Endothelial cell of umbilical vein (primary cell): ENCODE measurements around the gene GRIK3. TPM values are rescaled to one million over a fixed set of nuclear protein-coding genes. Genes with fewer than 3 reads are reported as not detected.

Experiments used
- BruUV-seq: library from RNA; stranded (reverse); fragments of 400-500 nt; replicated peaks from 2 replicates; lab custom pipeline; 2021; lab: Mats Ljungman, UMichigan
- CTCF ChIA-PET: fragments of 300-600, 350-600 bp; sonication (Branson Sonifier 250); formaldehyde crosslinking; loops from one replicate; lab custom pipeline; 2021; ENCODE audit warnings: antibody characterized with exemption, inconsistent platforms; lab: Charles Lee
- POLR2A ChIA-PET: fragments of 300-600, 350-600 bp; sonication (Branson Sonifier 250); formaldehyde crosslinking; loops from one replicate; lab custom pipeline; 2021; ENCODE audit warnings: antibody characterized with exemption, inconsistent platforms; lab: Charles Lee
- DNase-seq: peaks from one replicate; pipeline ENCODE4 v3.0.0-alpha.2; 2011; ENCODE audit warnings: low read depth, low spot score
- FAIRE-seq: peaks from 2 replicates; lab custom pipeline; 2011; peaks lifted over from hg19 to GRCh38; lab: Jason Lieb, UNC
- H2AFZ ChIP-seq: 2 replicates; pipeline ENCODE4 v1.6.0; 2012; ENCODE audit warnings: low read depth, low read length, control low read depth, inconsistent platforms
- H3K27ac ChIP-seq: 2 replicates; pipeline ENCODE4 v1.5.1; 2011; ENCODE audit warnings: low read depth, mild to moderate bottlenecking, control low read depth, low read length, moderate library complexity; ENCODE audit not compliant: insufficient read depth
- H3K27me3 ChIP-seq, 2 experiments: 2 replicates each; pipeline versions ENCODE4 v1.6.0 to v1.6.1; 2011; ENCODE audit warnings: low read length in 2 of 2, mixed read lengths in 1 of 2; ENCODE audit not compliant: control insufficient read depth in 2 of 2, insufficient read depth in 2 of 2
- H3K36me3 ChIP-seq, 2 experiments: 2 replicates in 1 of 2; 3 replicates in 1 of 2; pipeline ENCODE4 v1.5.1; 2011; ENCODE audit warnings: low read length in 2 of 2, mild to moderate bottlenecking in 1 of 2, moderate library complexity in 1 of 2; ENCODE audit not compliant: control insufficient read depth in 2 of 2, insufficient read depth in 2 of 2; ENCODE audit errors: extremely low read depth in 1 of 2
- H3K4me1 ChIP-seq: 3 replicates; pipeline ENCODE4 v1.5.1; 2011; ENCODE audit warnings: mild to moderate bottlenecking, low read length; ENCODE audit not compliant: control insufficient read depth, insufficient read depth; ENCODE audit errors: extremely low read depth
- H3K4me2 ChIP-seq: 2 replicates; pipeline ENCODE4 v1.6.1; 2011; ENCODE audit warnings: low read length, control low read depth, mixed read lengths; ENCODE audit not compliant: insufficient read depth
- H3K4me3 ChIP-seq, 3 experiments: fragments of 200-600 bp in 1 of 3; sonication (generic), shearing (Covaris generic) in 1 of 3; replicated peaks in 1 of 3; 2 replicates each; pipeline ENCODE4 v1.5.1; 2011 to 2016; ENCODE audit warnings: control low read depth in 3 of 3, low read length in 3 of 3, mild to moderate bottlenecking in 2 of 3, inconsistent platforms in 1 of 3, low read depth in 1 of 3, moderate library complexity in 1 of 3; ENCODE audit not compliant: insufficient read depth in 1 of 3
- H3K79me2 ChIP-seq: 2 replicates; pipeline ENCODE4 v1.6.0; 2012; ENCODE audit warnings: low read length, inconsistent platforms; ENCODE audit not compliant: control insufficient read depth, insufficient read depth
- H3K9ac ChIP-seq: replicated peaks from 2 replicates; pipeline ENCODE3; 2011; ENCODE audit warnings: low read length, control low read depth; ENCODE audit not compliant: insufficient read depth; ENCODE audit errors: extremely low read depth
- H3K9me1 ChIP-seq: replicated peaks from 3 replicates; pipeline ENCODE4 v1.6.0; 2011; ENCODE audit warnings: mild to moderate bottlenecking, low read length; ENCODE audit not compliant: control insufficient read depth, insufficient read depth; ENCODE audit errors: extremely low read depth
- H3K9me3 ChIP-seq: replicated peaks from 2 replicates; pipeline ENCODE4 v1.5.1; 2012; ENCODE audit warnings: low read length, inconsistent platforms; ENCODE audit not compliant: control insufficient read depth, insufficient read depth
- H4K20me1 ChIP-seq: replicated peaks from 2 replicates; pipeline ENCODE3; 2011; ENCODE audit warnings: mild to moderate bottlenecking, low read length; ENCODE audit not compliant: control insufficient read depth, insufficient read depth; ENCODE audit errors: extremely low read depth
- CTCF ChIP-seq, 2 donors: IDR thresholded peaks; 1 replicate in 1 of 2; 2 replicates in 1 of 2; pipeline ENCODE4 v1.5.1; 2011; ENCODE audit warnings: low read length in 2 of 2, mild to moderate bottlenecking in 2 of 2, moderate library complexity in 2 of 2, control low read depth in 1 of 2, inconsistent platforms in 1 of 2, low read depth in 1 of 2; ENCODE audit not compliant: insufficient read depth in 1 of 2; ENCODE audit errors: extremely low read depth in 1 of 2
- EZH2 ChIP-seq: IDR thresholded peaks from 2 replicates; pipeline ENCODE4 v1.6.1; 2012; ENCODE audit warnings: borderline replicate concordance, low read depth, mild to moderate bottlenecking, moderate library complexity, low read length, inconsistent platforms; ENCODE audit not compliant: severe bottlenecking
- FOS ChIP-seq: IDR thresholded peaks from 2 replicates; pipeline ENCODE4 v1.6.1; 2011; ENCODE audit warnings: mild to moderate bottlenecking, low read length, moderate library complexity, borderline replicate concordance; ENCODE audit not compliant: insufficient read depth
- GATA2 ChIP-seq: IDR thresholded peaks from 2 replicates; pipeline ENCODE4 v1.7.0; 2011; ENCODE audit warnings: low read depth, mild to moderate bottlenecking, moderate library complexity, mixed read lengths, low read length; ENCODE audit not compliant: insufficient read length, insufficient read depth
- JUN ChIP-seq: IDR thresholded peaks from 2 replicates; pipeline ENCODE4 v1.6.1; 2011; ENCODE audit warnings: borderline replicate concordance, low read depth; ENCODE audit not compliant: insufficient read length, insufficient read depth
- MAX ChIP-seq: IDR thresholded peaks from 2 replicates; pipeline ENCODE4 v1.6.1; 2011; ENCODE audit not compliant: insufficient read depth, insufficient read length
- MYC ChIP-seq: IDR thresholded peaks from one replicate; pipeline ENCODE4 v1.6.1; 2011; ENCODE audit warnings: mild to moderate bottlenecking, low read depth, low read length
- POLR2A ChIP-seq: IDR thresholded peaks from 2 replicates; pipeline ENCODE4 v1.6.1; 2012; ENCODE audit warnings: low read depth, mild to moderate bottlenecking, control low read depth, low read length
- POLR2AphosphoS5 ChIP-seq: IDR thresholded peaks from 2 replicates; pipeline ENCODE4 v1.6.1; 2012; ENCODE audit warnings: low read depth, mild to moderate bottlenecking, control low read depth, low read length, moderate library complexity; ENCODE audit not compliant: insufficient read depth
- dilution Hi-C: fragments of 300-500 bp; cut with MboI; formaldehyde crosslinking; loops from one replicate; pipeline ENCODE4 v1.15.0; 2019; ENCODE audit warnings: low sequenced_read_pairs; ENCODE audit not compliant: extremely low pct_ligation_motif_present
- intact Hi-C: fragments of 100-400 bp; cut with micrococcal nuclease; formaldehyde crosslinking; loops from one replicate; pipeline ENCODE4 v1.10.0; 2022
- polyA plus RNA-seq, 4 experiments: library from polyadenylated mRNA; depleted of rRNA in 3 of 4; stranded (reverse) in 3 of 4; unstranded in 1 of 4; fragments of >200 nt; gene quantifications; 2 replicates each; pipeline versions ENCODE4 v1.2.1 to v1.2.3, GENCODE V29; 2011 to 2012; ENCODE audit warnings: missing spikeins in 1 of 4
- total RNA-seq: library from RNA; stranded (reverse); gene quantifications from 2 replicates; pipeline ENCODE4 v1.2.3, GENCODE V29; 2021

GRIK3 gene
- total and polyA plus RNA-seq, 2 donors (not counting 3 experiments of a cell fraction or from before 2014, with no cell fraction given) = not detected

GRCh38 chr1:36771660-36772284 lies 262.5 kb downstream of the GRIK3 start:
- no peak overlapping the region for H3K27ac ChIP-seq
- ChIA-PET POLR2A (no interaction called here), CTCF (interaction anchor here (0.7 kb wide), 1 partner anchor 11 kb away, joined by 4 read pairs; no protein-coding TSS in a partner anchor)
- no peaks in the 10 kb centered on the region for H3K9me1 ChIP-seq
- no peak for DNase-seq
- H3K4me3 ChIP-seq = no peak overlapping the region
- no peaks in the 10 kb centered on the region for H4K20me1 ChIP-seq
- no peak overlapping the region for H3K4me2 ChIP-seq
- no peak overlapping the region for H3K9ac ChIP-seq
- no peak overlapping the region for H2AFZ ChIP-seq
- no peaks in the 10 kb centered on the region for H3K9me3 ChIP-seq
- H3K79me2 ChIP-seq = no peaks in the 10 kb centered on the region
- H3K36me3 ChIP-seq = no peaks in the 10 kb centered on the region
- no TSS peak for BruUV-seq
- H3K27me3 ChIP-seq = peaks cover 11 to 22% of the 10 kb centered on the region in 2 experiments
- TF ChIP-seq JUN (no peak), POLR2A (no peak), POLR2AphosphoS5 (no peak), FOS (no peak), EZH2 (no peak), MYC (no peak), CTCF (IDR thresholded peaks at IDR 0.05; ENCODE audit: extremely low read depth in 1 of 2, insufficient read depth in 1 of 2, low read depth in 1 of 2, low read length in 2 of 2) (no peak), MAX (no peak), GATA2 (no peak)
- no peak for FAIRE-seq
- no peaks in the 10 kb centered on the region for H3K4me1 ChIP-seq
- dilution Hi-C loops = no loop called here
- intact Hi-C loops = no loop called here
